Measurements from ENCODE around the gene RHBDL2. TPM values are rescaled to one million over a fixed set of nuclear protein-coding genes. Genes with fewer than 3 reads are reported as not detected.
"Not testable (repeated sequence)": the region's sequence is repeated elsewhere in the genome, so short reads cannot be mapped to it uniquely, and the experiment has no call there.

Gene RHBDL2
- total RNA-seq, 1 experiment from 2014 or later: 7.1 TPM

GRCh38 chr1:38977399-38978244 lies 36.0 kb upstream of the RHBDL2 start:
- H3K4me1 ChIP-seq (ENCODE audit: control insufficient read depth, insufficient read depth, low read length); POLR2A ChIA-PET; H3K27ac ChIP-seq (ENCODE audit: low read length); H3K9me3 ChIP-seq (ENCODE audit: control insufficient read depth, insufficient read depth, low read depth, low read length); DNase-seq (ENCODE audit: low read depth, low spot score); BruUV-seq (replicated peaks); CTCF ChIA-PET; in situ Hi-C loops (cut with HindIII; ENCODE audit: low pct_unique_long_range_greater_than_20kb, low sequenced_read_pairs); H3K27me3 ChIP-seq (ENCODE audit: control insufficient read depth, insufficient read depth, low read length); intact Hi-C loops (cut with micrococcal nuclease; ENCODE audit: unreplicated experiment); H3K4me3 ChIP-seq (ENCODE audit: low read depth in 2 of 2, low read length in 2 of 2); ATAC-seq; H3K36me3 ChIP-seq (ENCODE audit: control insufficient read depth, insufficient read depth, low read length): not testable (repeated sequence)

GRCh38 chr1:38973659-38974437 lies 32.2 kb upstream of the RHBDL2 start:
- Histone ChIP-seq H3K4me3 (ENCODE audit: low read depth in 2 of 2, low read length in 2 of 2) (no peak overlapping the region), H3K27ac (ENCODE audit: low read length) (no peak overlapping the region), H3K4me1 (ENCODE audit: control insufficient read depth, insufficient read depth, low read length) (no peaks in the 10 kb centered on the region; the same call in 1 of the 2 replicates), H3K36me3 (ENCODE audit: control insufficient read depth, insufficient read depth, low read length) (no peaks in the 10 kb centered on the region), H3K27me3 (ENCODE audit: control insufficient read depth, insufficient read depth, low read length) (no peaks in the 10 kb centered on the region), H3K9me3 (ENCODE audit: control insufficient read depth, insufficient read depth, low read depth, low read length) (no peaks in the 10 kb centered on the region)
- intact Hi-C loops (cut with micrococcal nuclease; ENCODE audit: unreplicated experiment) (no loop called here), in situ Hi-C loops (cut with HindIII; ENCODE audit: low pct_unique_long_range_greater_than_20kb, low sequenced_read_pairs) (no loop called here)
- no peak for TF ChIP-seq REST (IDR thresholded peaks at IDR 0.05; ENCODE audit: insufficient read depth in 1 of 2, low read depth in 2 of 2, low read length in 1 of 2)
- no TSS peak for BruUV-seq (replicated peaks)
- peak; percentile 81 for ATAC-seq
- ChIA-PET POLR2A (no interaction called here), CTCF (no interaction called here)
- DNase-seq (ENCODE audit: low read depth, low spot score): no peak

- H3K36me3 ChIP-seq (ENCODE audit: control insufficient read depth, insufficient read depth, low read length); in situ Hi-C loops (cut with HindIII; ENCODE audit: low pct_unique_long_range_greater_than_20kb, low sequenced_read_pairs); DNase-seq (ENCODE audit: low read depth, low spot score); H3K9me3 ChIP-seq (ENCODE audit: control insufficient read depth, insufficient read depth, low read depth, low read length); H3K4me3 ChIP-seq (ENCODE audit: low read depth in 2 of 2, low read length in 2 of 2); H3K27me3 ChIP-seq (ENCODE audit: control insufficient read depth, insufficient read depth, low read length); H3K4me1 ChIP-seq (ENCODE audit: control insufficient read depth, insufficient read depth, low read length); BruUV-seq (replicated peaks); intact Hi-C loops (cut with micrococcal nuclease; ENCODE audit: unreplicated experiment); H3K27ac ChIP-seq (ENCODE audit: low read length); CTCF ChIA-PET; POLR2A ChIA-PET: not testable (repeated sequence)
- peak; percentile 59 for ATAC-seq
Observed at GRCh38 chr1:38973145-38973544, 31.5 kb upstream of the RHBDL2 start.

GRCh38 chr1:38964140-38964548 lies 22.5 kb upstream of the RHBDL2 start:
- peak; percentile 91 for ATAC-seq
- no TSS peak for BruUV-seq (replicated peaks)
- TF ChIP-seq CTCF (IDR thresholded peaks at IDR 0.05) (no peak; the same call in 1 of the 2 replicates), REST (IDR thresholded peaks at IDR 0.05; ENCODE audit: insufficient read depth in 1 of 2, low read depth in 2 of 2, low read length in 1 of 2) (no peak), TCF7L2 (IDR thresholded peaks at IDR 0.05; ENCODE audit: low read depth, low read length) (no peak), SIN3A (IDR thresholded peaks at IDR 0.05; ENCODE audit: borderline replicate concordance, insufficient read depth, low read depth, low read length) (no peak), POLR2AphosphoS5 (IDR thresholded peaks at IDR 0.05; ENCODE audit: low read depth, low read length) (no peak)
- Histone ChIP-seq H3K9me3 (ENCODE audit: control insufficient read depth, insufficient read depth, low read depth, low read length) (no peaks in the 10 kb centered on the region), H3K27me3 (ENCODE audit: control insufficient read depth, insufficient read depth, low read length) (no peaks in the 10 kb centered on the region), H3K4me1 (ENCODE audit: control insufficient read depth, insufficient read depth, low read length) (no peaks in the 10 kb centered on the region), H3K27ac (ENCODE audit: low read length) (no peak overlapping the region), H3K36me3 (ENCODE audit: control insufficient read depth, insufficient read depth, low read length) (no peaks in the 10 kb centered on the region), H3K4me3 (ENCODE audit: low read depth in 2 of 2, low read length in 2 of 2) (no peak overlapping the region)
- POLR2A ChIA-PET: interaction anchor here (0.7 kb wide), 1 partner anchor 29 kb away, joined by 4 read pairs; no protein-coding TSS in a partner anchor
- CTCF ChIA-PET: no interaction called here
- in situ Hi-C loops (cut with HindIII; ENCODE audit: low pct_unique_long_range_greater_than_20kb, low sequenced_read_pairs): no loop called here
- DNase-seq (ENCODE audit: low read depth, low spot score): no peak
- intact Hi-C loops (cut with micrococcal nuclease; ENCODE audit: unreplicated experiment): loop anchor here (10.0 kb wide), 1 partner anchor 89 kb away; the partner anchor contains the start of gene MYCBP
